HG02840 (cell line): ENCODE results near the gene DUS1L.
A peak's percentile ranks its signal among the peaks of the same experiment; 100 is the strongest.

Experiments
- ATAC-seq: cut with Tn5 transposase; IDR thresholded peaks from one replicate; pipeline ENCODE4 v1.9.1; 2021; ENCODE audit warnings: mild to moderate bottlenecking, moderate library complexity, moderate number of reproducible peaks; ENCODE audit not compliant: unreplicated experiment, low FRiP score

DUS1L gene

GRCh38 chr17:82101301-82101715 lies 35.7 kb upstream of the DUS1L start:
- ATAC-seq = no peak

- no peak for ATAC-seq
These were observed 35.1 kb upstream of the DUS1L start for GRCh38 chr17:82100502-82101298.

GRCh38 chr17:82098939-82099763 lies 33.5 kb upstream of the DUS1L start:
- ATAC-seq = peak; percentile 7

GRCh38 chr17:82098169-82098938 lies 32.8 kb upstream of the DUS1L start, which contains the start of gene FASN:
Gene FASN, minus strand, starts transcription at chr17:82098236. Its CDS starts 1,791 bp downstream, at chr17:82096445.
- peak; percentile 67 for ATAC-seq

- peak; percentile 24 for ATAC-seq
These were observed 32.2 kb upstream of the DUS1L start for GRCh38 chr17:82097919-82098168.

- no peak for ATAC-seq
These were observed 31.7 kb upstream of the DUS1L start for GRCh38 chr17:82097184-82097918.

DNA sequence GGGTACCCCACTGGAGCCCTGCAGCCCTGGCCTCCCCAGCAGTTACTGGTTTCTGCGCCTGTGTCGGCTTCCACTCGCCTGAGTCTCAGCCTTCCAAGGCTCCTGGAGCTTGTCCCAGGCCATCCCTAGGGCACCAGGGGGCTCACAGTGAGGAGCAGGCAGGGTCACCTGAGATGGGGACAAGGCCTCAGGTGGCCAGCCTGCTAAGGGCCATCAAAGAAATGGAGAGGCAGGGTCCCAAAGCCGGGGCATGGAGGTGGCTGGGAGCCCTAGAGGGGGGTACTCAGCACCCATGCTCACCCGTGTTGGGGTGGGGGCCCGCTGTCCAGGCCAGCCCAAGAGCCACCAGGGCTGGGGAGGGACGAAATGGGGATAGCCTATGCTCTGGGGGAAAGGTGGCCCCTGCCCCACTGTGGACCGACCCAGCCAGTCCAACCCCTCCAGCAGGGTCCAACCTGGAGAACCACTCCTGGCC lies 31.1 kb upstream of the DUS1L start:
- ATAC-seq = no peak

- ATAC-seq = no peak
These were observed 30.4 kb upstream of the DUS1L start for GRCh38 chr17:82095777-82096708.

DNA sequence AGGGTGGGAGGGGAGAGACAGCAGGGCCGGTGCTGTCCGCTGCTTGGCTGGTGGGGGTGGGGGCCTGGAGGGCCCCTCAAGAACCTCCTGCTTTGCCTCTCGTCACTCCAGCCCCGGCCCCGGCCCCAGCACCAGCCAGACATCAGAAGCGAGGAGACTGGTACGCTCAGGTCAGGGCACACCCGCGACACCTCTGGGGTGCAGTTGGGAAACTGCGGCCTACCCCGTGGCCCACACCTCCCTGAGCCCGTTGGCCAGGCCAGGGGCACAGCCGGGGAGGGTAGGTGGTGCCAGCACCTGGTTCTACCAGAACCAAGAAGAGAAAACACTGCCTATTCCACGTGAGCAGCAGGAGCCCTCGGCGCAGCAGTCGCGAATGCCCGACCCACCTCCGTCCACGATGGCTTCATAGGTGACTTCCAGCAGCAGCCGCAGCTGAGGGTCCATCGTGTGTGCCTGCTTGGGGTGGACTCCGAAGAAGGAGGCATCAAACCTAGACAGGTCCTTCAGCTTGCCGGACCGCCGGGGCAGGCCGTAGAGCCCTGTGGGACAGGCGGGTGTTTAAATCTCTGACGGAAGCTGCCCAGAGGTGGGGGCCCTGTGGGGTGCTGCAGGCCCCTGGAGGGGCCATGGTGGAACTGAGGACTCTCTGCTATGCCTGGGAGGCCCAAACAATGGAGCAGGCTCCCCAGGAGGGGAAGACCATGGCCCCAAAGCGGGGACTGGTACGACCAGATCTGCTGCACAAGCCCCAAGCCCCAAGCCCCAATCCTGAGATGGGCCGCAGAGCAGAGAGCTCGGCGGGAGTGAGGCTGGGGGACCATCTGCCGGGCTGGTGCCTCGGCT lies 29.6 kb upstream of the DUS1L start:
- ATAC-seq = no peak

- no peak for ATAC-seq
These were observed 27.6 kb upstream of the DUS1L start for GRCh38 chr17:82092995-82093751.

GRCh38 chr17:82092628-82092994 lies 27.0 kb upstream of the DUS1L start:
- no peak for ATAC-seq

- no peak for ATAC-seq
These were observed 26.5 kb upstream of the DUS1L start for GRCh38 chr17:82092094-82092586.

- ATAC-seq = no peak
These were observed 25.9 kb upstream of the DUS1L start for GRCh38 chr17:82091264-82092066.

- ATAC-seq = no peak
These were observed 25.1 kb upstream of the DUS1L start for GRCh38 chr17:82090549-82091263.

DNA sequence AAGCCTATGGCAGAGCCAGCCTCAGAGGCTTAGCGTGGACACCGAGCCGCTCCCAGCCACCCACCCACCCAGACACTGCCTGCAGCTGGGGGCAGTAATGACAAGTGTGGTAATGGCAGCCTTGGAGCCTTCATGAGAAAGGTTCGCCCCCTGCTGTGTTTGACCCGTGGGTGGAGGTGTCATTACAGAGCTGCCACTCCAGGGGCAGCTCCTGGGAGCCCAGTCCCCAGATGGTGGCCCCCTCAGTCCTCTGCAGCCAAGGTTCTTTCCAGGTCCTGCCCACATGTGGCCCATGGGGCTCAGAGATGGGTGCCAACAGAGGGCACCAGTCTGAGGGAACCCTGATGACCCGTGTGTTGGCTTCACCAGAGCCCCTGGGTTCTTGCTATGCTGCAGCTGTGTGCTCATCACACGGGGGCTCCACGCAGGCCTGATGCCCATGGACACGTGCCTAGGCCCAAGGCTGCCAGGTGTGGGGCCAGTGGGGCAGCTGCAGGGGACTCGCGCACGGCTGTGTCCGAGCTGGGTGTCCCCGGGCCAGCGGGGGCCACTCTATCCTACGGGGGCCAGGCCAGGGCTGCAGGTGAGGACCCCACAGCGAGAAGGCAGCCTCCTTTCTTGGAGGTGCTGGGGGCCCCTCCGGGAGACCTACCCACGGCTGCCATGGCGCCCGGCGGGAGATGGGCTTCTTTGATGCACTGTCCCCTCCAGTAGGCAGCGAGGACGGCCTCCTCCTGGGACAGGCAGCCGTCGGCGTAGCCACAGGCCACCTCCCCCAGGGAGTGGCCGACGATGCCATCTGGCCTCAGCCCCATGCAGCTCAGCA lies 24.3 kb upstream of the DUS1L start:
- no peak for ATAC-seq
